Endothelial cell of umbilical vein (primary cell): ENCODE results near the gene CACNB4. TPM values are rescaled to one million over a fixed set of nuclear protein-coding genes. Genes with fewer than 3 reads are reported as not detected.

ENCODE experiments used
- BruUV-seq: library from RNA; stranded (reverse); fragments of 400-500 nt; replicated peaks from 2 replicates; lab custom pipeline; 2021; lab: Mats Ljungman, UMichigan
- CTCF ChIA-PET: fragments of 300-600, 350-600 bp; sonication (Branson Sonifier 250); formaldehyde crosslinking; loops from one replicate; lab custom pipeline; 2021; ENCODE audit warnings: antibody characterized with exemption, inconsistent platforms; lab: Charles Lee
- POLR2A ChIA-PET: fragments of 300-600, 350-600 bp; sonication (Branson Sonifier 250); formaldehyde crosslinking; loops from one replicate; lab custom pipeline; 2021; ENCODE audit warnings: antibody characterized with exemption, inconsistent platforms; lab: Charles Lee
- DNase-seq: peaks from one replicate; pipeline ENCODE4 v3.0.0-alpha.2; 2011; ENCODE audit warnings: low read depth, low spot score
- FAIRE-seq: peaks from 2 replicates; lab custom pipeline; 2011; peaks lifted over from hg19 to GRCh38; lab: Jason Lieb, UNC
- H2AFZ ChIP-seq: 2 replicates; pipeline ENCODE4 v1.6.0; 2012; ENCODE audit warnings: low read depth, low read length, control low read depth, inconsistent platforms
- H3K27ac ChIP-seq: 2 replicates; pipeline ENCODE4 v1.5.1; 2011; ENCODE audit warnings: low read depth, mild to moderate bottlenecking, control low read depth, low read length, moderate library complexity; ENCODE audit not compliant: insufficient read depth
- H3K27me3 ChIP-seq, 2 experiments: 2 replicates each; pipeline versions ENCODE4 v1.6.0 to v1.6.1; 2011; ENCODE audit warnings: low read length in 2 of 2, mixed read lengths in 1 of 2; ENCODE audit not compliant: control insufficient read depth in 2 of 2, insufficient read depth in 2 of 2
- H3K36me3 ChIP-seq, 2 experiments: 2 replicates in 1 of 2; 3 replicates in 1 of 2; pipeline ENCODE4 v1.5.1; 2011; ENCODE audit warnings: low read length in 2 of 2, mild to moderate bottlenecking in 1 of 2, moderate library complexity in 1 of 2; ENCODE audit not compliant: control insufficient read depth in 2 of 2, insufficient read depth in 2 of 2; ENCODE audit errors: extremely low read depth in 1 of 2
- H3K4me1 ChIP-seq: 3 replicates; pipeline ENCODE4 v1.5.1; 2011; ENCODE audit warnings: mild to moderate bottlenecking, low read length; ENCODE audit not compliant: control insufficient read depth, insufficient read depth; ENCODE audit errors: extremely low read depth
- H3K4me2 ChIP-seq: 2 replicates; pipeline ENCODE4 v1.6.1; 2011; ENCODE audit warnings: low read length, control low read depth, mixed read lengths; ENCODE audit not compliant: insufficient read depth
- H3K4me3 ChIP-seq, 3 experiments: fragments of 200-600 bp in 1 of 3; sonication (generic), shearing (Covaris generic) in 1 of 3; replicated peaks in 1 of 3; 2 replicates each; pipeline ENCODE4 v1.5.1; 2011 to 2016; ENCODE audit warnings: control low read depth in 3 of 3, low read length in 3 of 3, mild to moderate bottlenecking in 2 of 3, inconsistent platforms in 1 of 3, low read depth in 1 of 3, moderate library complexity in 1 of 3; ENCODE audit not compliant: insufficient read depth in 1 of 3
- H3K79me2 ChIP-seq: 2 replicates; pipeline ENCODE4 v1.6.0; 2012; ENCODE audit warnings: low read length, inconsistent platforms; ENCODE audit not compliant: control insufficient read depth, insufficient read depth
- H3K9ac ChIP-seq: replicated peaks from 2 replicates; pipeline ENCODE3; 2011; ENCODE audit warnings: low read length, control low read depth; ENCODE audit not compliant: insufficient read depth; ENCODE audit errors: extremely low read depth
- H3K9me1 ChIP-seq: replicated peaks from 3 replicates; pipeline ENCODE4 v1.6.0; 2011; ENCODE audit warnings: mild to moderate bottlenecking, low read length; ENCODE audit not compliant: control insufficient read depth, insufficient read depth; ENCODE audit errors: extremely low read depth
- H3K9me3 ChIP-seq: replicated peaks from 2 replicates; pipeline ENCODE4 v1.5.1; 2012; ENCODE audit warnings: low read length, inconsistent platforms; ENCODE audit not compliant: control insufficient read depth, insufficient read depth
- H4K20me1 ChIP-seq: replicated peaks from 2 replicates; pipeline ENCODE3; 2011; ENCODE audit warnings: mild to moderate bottlenecking, low read length; ENCODE audit not compliant: control insufficient read depth, insufficient read depth; ENCODE audit errors: extremely low read depth
- EZH2 ChIP-seq: IDR thresholded peaks from 2 replicates; pipeline ENCODE4 v1.6.1; 2012; ENCODE audit warnings: borderline replicate concordance, low read depth, mild to moderate bottlenecking, moderate library complexity, low read length, inconsistent platforms; ENCODE audit not compliant: severe bottlenecking
- FOS ChIP-seq: IDR thresholded peaks from 2 replicates; pipeline ENCODE4 v1.6.1; 2011; ENCODE audit warnings: mild to moderate bottlenecking, low read length, moderate library complexity, borderline replicate concordance; ENCODE audit not compliant: insufficient read depth
- GATA2 ChIP-seq: IDR thresholded peaks from 2 replicates; pipeline ENCODE4 v1.7.0; 2011; ENCODE audit warnings: low read depth, mild to moderate bottlenecking, moderate library complexity, mixed read lengths, low read length; ENCODE audit not compliant: insufficient read length, insufficient read depth
- JUN ChIP-seq: IDR thresholded peaks from 2 replicates; pipeline ENCODE4 v1.6.1; 2011; ENCODE audit warnings: borderline replicate concordance, low read depth; ENCODE audit not compliant: insufficient read length, insufficient read depth
- MAX ChIP-seq: IDR thresholded peaks from 2 replicates; pipeline ENCODE4 v1.6.1; 2011; ENCODE audit not compliant: insufficient read depth, insufficient read length
- MYC ChIP-seq: IDR thresholded peaks from one replicate; pipeline ENCODE4 v1.6.1; 2011; ENCODE audit warnings: mild to moderate bottlenecking, low read depth, low read length
- POLR2A ChIP-seq: IDR thresholded peaks from 2 replicates; pipeline ENCODE4 v1.6.1; 2012; ENCODE audit warnings: low read depth, mild to moderate bottlenecking, control low read depth, low read length
- POLR2AphosphoS5 ChIP-seq: IDR thresholded peaks from 2 replicates; pipeline ENCODE4 v1.6.1; 2012; ENCODE audit warnings: low read depth, mild to moderate bottlenecking, control low read depth, low read length, moderate library complexity; ENCODE audit not compliant: insufficient read depth
- dilution Hi-C: fragments of 300-500 bp; cut with MboI; formaldehyde crosslinking; loops from one replicate; pipeline ENCODE4 v1.15.0; 2019; ENCODE audit warnings: low sequenced_read_pairs; ENCODE audit not compliant: extremely low pct_ligation_motif_present
- intact Hi-C: fragments of 100-400 bp; cut with micrococcal nuclease; formaldehyde crosslinking; loops from one replicate; pipeline ENCODE4 v1.10.0; 2022
- polyA plus RNA-seq, 4 experiments: library from polyadenylated mRNA; depleted of rRNA in 3 of 4; stranded (reverse) in 3 of 4; unstranded in 1 of 4; fragments of >200 nt; gene quantifications; 2 replicates each; pipeline versions ENCODE4 v1.2.1 to v1.2.3, GENCODE V29; 2011 to 2012; ENCODE audit warnings: missing spikeins in 1 of 4
- total RNA-seq: library from RNA; stranded (reverse); gene quantifications from 2 replicates; pipeline ENCODE4 v1.2.3, GENCODE V29; 2021
- TF ChIP-seq, protein P1 (sequence below), 2 donors: IDR thresholded peaks; 1 replicate in 1 of 2; 2 replicates in 1 of 2; pipeline ENCODE4 v1.5.1; 2011; ENCODE audit warnings: low read length in 2 of 2, mild to moderate bottlenecking in 2 of 2, moderate library complexity in 2 of 2, control low read depth in 1 of 2, inconsistent platforms in 1 of 2, low read depth in 1 of 2; ENCODE audit not compliant: insufficient read depth in 1 of 2; ENCODE audit errors: extremely low read depth in 1 of 2

Gene CACNB4
- total and polyA plus RNA-seq, 2 donors (not counting 3 experiments of a cell fraction or from before 2014, with no cell fraction given): 0.23 to 0.58 TPM

- ChIA-PET POLR2A (no interaction called here), CTCF (no interaction called here)
- intact Hi-C loops: no loop called here
- Histone ChIP-seq H3K4me3 (no peak overlapping the region), H3K9me3 (no peaks in the 10 kb centered on the region), H3K4me2 (no peak overlapping the region), H3K36me3 (no peaks in the 10 kb centered on the region), H3K9me1 (no peaks in the 10 kb centered on the region), H3K4me1 (peaks cover 16% of the 10 kb centered on the region), H3K27ac (no peak overlapping the region), H4K20me1 (no peaks in the 10 kb centered on the region), H3K79me2 (no peaks in the 10 kb centered on the region), H3K9ac (no peak overlapping the region), H2AFZ (no peak overlapping the region), H3K27me3 (peaks cover 18 to 43% of the 10 kb centered on the region in 2 experiments)
- dilution Hi-C loops: no loop called here
- FAIRE-seq (no peak), DNase-seq (no peak)
- no TSS peak for BruUV-seq
- TF ChIP-seq JUN: no peak
These were observed 4.8 kb downstream of the CACNB4 start for GRCh38 chr2:152094014-152094413.

DNA sequence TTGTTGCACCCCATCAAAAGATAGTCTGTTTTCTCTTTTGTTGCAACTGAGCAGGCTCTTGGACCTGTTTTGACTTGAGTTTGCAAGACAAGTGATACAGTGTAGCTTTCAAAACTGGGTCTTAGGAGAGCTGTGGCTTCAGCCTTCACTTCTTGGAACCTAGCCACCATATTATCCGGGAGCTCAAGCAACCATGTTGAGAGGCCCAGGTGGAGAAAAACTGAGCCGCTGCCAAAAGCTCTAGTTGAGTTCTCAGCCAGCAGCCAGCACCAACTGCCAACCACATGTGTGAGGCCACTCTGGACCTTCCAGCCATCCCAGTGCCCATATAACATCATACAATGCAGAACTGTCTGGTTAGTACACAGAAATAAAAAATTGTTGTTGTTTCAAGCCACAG is 5.4 kb downstream of the CACNB4 start:
- ChIA-PET CTCF (no interaction called here), POLR2A (no interaction called here)
- H3K4me2 ChIP-seq: no peak overlapping the region
- no peak overlapping the region for H3K27ac ChIP-seq
- peaks cover 11% of the 10 kb centered on the region for H3K4me1 ChIP-seq
- H3K27me3 ChIP-seq: peaks cover 19 to 42% of the 10 kb centered on the region in 2 experiments
- no peak overlapping the region for H3K9ac ChIP-seq
- FAIRE-seq (no peak), DNase-seq (no peak)
- no TSS peak for BruUV-seq
- H4K20me1 ChIP-seq: no peaks in the 10 kb centered on the region
- no peaks in the 10 kb centered on the region for H3K9me3 ChIP-seq
- H2AFZ ChIP-seq: no peak overlapping the region
- dilution Hi-C loops: no loop called here
- intact Hi-C loops: no loop called here
- no peaks in the 10 kb centered on the region for H3K79me2 ChIP-seq
- TF ChIP-seq MYC (no peak), MAX (no peak), JUN (no peak), POLR2AphosphoS5 (no peak), FOS (no peak), EZH2 (no peak), POLR2A (no peak), GATA2 (no peak)
- TF ChIP-seq, protein P1, sequence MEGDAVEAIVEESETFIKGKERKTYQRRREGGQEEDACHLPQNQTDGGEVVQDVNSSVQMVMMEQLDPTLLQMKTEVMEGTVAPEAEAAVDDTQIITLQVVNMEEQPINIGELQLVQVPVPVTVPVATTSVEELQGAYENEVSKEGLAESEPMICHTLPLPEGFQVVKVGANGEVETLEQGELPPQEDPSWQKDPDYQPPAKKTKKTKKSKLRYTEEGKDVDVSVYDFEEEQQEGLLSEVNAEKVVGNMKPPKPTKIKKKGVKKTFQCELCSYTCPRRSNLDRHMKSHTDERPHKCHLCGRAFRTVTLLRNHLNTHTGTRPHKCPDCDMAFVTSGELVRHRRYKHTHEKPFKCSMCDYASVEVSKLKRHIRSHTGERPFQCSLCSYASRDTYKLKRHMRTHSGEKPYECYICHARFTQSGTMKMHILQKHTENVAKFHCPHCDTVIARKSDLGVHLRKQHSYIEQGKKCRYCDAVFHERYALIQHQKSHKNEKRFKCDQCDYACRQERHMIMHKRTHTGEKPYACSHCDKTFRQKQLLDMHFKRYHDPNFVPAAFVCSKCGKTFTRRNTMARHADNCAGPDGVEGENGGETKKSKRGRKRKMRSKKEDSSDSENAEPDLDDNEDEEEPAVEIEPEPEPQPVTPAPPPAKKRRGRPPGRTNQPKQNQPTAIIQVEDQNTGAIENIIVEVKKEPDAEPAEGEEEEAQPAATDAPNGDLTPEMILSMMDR (IDR thresholded peaks at IDR 0.05; ENCODE audit: extremely low read depth in 1 of 2, insufficient read depth in 1 of 2, low read depth in 1 of 2, low read length in 2 of 2): no peak
- no peak overlapping the region for H3K4me3 ChIP-seq
- H3K36me3 ChIP-seq: no peaks in the 10 kb centered on the region
- H3K9me1 ChIP-seq: no peaks in the 10 kb centered on the region
